D721Med (cell line): ENCODE data around the gene UBE2B.
"Not testable (repeated sequence)": the region's sequence is repeated elsewhere in the genome, so short reads cannot be mapped to it uniquely, and the experiment has no call there.

ENCODE experiments used
- DNase-seq: peaks from one replicate; pipeline ENCODE4 v3.0.0; 2011; ENCODE audit warnings: low spot score; ENCODE audit not compliant: insufficient read length
- FAIRE-seq: peaks from 2 replicates; lab custom pipeline; 2011; peaks lifted over from hg19 to GRCh38; lab: Jason Lieb, UNC
- TF ChIP-seq, protein P1 (sequence below): IDR thresholded peaks from 2 replicates; pipeline ENCODE4 v1.5.1; 2012; ENCODE audit warnings: mild to moderate bottlenecking, control low read depth; ENCODE audit not compliant: insufficient read depth; ENCODE audit errors: missing control alignments

Gene UBE2B

DNA sequence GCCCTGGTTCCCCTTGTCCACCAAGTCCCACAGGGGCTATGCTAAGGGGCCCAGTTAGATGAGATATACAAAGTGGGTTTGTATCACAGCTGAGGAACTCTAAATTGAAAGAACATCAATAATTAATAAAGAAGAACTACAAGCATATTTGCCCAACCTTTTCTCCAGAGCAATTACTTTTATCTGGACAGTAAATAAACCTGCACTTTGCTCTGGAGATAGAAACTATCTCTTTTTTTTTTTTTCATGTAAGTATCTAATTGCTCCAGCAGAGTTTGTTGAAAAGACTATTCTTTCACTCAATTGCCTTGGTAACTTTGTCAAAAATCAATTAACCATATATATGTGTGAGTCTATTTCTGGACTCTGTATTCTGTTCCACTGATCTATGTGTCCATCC is 46.3 kb downstream of the UBE2B start:
- DNase-seq (no peak), FAIRE-seq (no peak)
- TF ChIP-seq, protein P1, sequence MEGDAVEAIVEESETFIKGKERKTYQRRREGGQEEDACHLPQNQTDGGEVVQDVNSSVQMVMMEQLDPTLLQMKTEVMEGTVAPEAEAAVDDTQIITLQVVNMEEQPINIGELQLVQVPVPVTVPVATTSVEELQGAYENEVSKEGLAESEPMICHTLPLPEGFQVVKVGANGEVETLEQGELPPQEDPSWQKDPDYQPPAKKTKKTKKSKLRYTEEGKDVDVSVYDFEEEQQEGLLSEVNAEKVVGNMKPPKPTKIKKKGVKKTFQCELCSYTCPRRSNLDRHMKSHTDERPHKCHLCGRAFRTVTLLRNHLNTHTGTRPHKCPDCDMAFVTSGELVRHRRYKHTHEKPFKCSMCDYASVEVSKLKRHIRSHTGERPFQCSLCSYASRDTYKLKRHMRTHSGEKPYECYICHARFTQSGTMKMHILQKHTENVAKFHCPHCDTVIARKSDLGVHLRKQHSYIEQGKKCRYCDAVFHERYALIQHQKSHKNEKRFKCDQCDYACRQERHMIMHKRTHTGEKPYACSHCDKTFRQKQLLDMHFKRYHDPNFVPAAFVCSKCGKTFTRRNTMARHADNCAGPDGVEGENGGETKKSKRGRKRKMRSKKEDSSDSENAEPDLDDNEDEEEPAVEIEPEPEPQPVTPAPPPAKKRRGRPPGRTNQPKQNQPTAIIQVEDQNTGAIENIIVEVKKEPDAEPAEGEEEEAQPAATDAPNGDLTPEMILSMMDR, result no peak

DNA sequence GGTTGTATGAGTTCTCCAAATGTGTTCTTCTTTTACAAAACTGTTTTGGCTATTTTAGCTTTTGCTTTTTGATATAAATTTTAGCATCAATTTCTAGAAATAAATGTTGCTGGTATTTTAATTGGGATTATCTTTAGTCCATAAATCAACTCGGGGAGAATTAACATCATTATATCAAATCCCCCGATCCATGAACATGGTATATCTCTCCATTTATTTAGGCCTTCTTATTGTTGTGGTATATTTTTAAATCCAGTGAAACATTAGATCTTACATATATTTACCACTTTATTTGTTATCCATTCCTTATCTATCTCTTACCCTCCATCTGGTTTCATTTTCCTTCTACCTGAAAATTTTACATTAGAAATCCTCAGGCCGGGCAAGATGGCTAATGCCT is 47.6 kb downstream of the UBE2B start:
- FAIRE-seq, result no peak
- TF ChIP-seq, protein P1, result no peak
- DNase-seq, result no peak

GRCh38 chr5:134420343-134420742 is 49.0 kb downstream of the UBE2B start:
- TF ChIP-seq, protein P1, result no peak
- FAIRE-seq (no peak), DNase-seq (no peak)

- FAIRE-seq, DNase-seq: not testable (repeated sequence)
Measured at GRCh38 chr5:134421038-134421437, 49.7 kb downstream of the UBE2B start.

DNA sequence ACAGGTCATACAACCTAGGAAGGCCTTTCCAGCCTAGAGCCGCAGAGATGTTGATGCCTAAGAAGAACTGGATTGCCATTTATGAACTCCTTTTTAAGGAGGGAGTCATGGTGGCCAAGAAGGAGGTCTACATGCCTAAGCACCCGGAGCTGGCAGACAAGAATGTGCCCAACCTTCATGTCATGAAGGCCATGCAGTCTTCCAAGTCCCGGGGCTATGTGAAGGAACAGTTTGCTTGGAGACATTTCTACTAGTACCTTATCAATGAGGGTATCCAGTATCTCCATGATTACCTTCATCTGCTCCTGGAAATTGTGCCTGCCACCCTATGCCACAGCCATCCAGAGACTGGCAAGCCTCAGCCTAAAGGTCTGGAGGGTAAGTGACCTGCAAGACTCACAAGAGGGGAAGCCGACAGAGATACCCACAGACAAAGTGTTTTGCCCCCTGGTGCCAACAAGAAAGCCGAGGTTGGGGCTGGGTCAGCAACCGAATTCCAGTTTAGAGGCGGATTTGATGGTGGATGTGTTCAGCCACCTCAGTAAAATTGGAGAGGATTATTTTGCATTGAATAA is 51.5 kb downstream of the UBE2B start:
- TF ChIP-seq, protein P1, result no peak
- FAIRE-seq (no peak), DNase-seq (no peak)

GRCh38 chr5:134423376-134423775 is 52.0 kb downstream of the UBE2B start:
- no peak for DNase-seq
- TF ChIP-seq, protein P1, result no peak
- FAIRE-seq, result no peak

GRCh38 chr5:134426361-134426760 is 55.0 kb downstream of the UBE2B start:
- FAIRE-seq, result no peak
- TF ChIP-seq, protein P1, result no peak

More at GRCh38 chr5:134426361-134426760, 55.0 kb downstream of the UBE2B start:
- DNase-seq, result no peak
